HepG2 (cell line): ENCODE results near the gene RSL1D1.

ENCODE experiments used
- ATF7-NPFF ChIP-seq: sonication (generic); formaldehyde crosslinking; IDR thresholded peaks from 2 replicates; pipeline ENCODE4 v1.8.1; 2023; ENCODE audit warnings: mild to moderate bottlenecking, low read depth, missing genetic modification reagents, moderate library complexity
- CTCF ChIP-seq: sonication (generic); formaldehyde crosslinking; IDR thresholded peaks from 2 replicates; pipeline ENCODE4 v1.5.0; 2020; ENCODE audit warnings: mild to moderate bottlenecking, missing genetic modification reagents, moderate library complexity
- MAFK ChIP-seq, 2 experiments: IDR thresholded peaks in 1 of 2; conservative IDR thresholded peaks in 1 of 2; 2 replicates each; pipeline ENCODE4 v1.6.1; 2011; ENCODE audit warnings: improper control_type of control experiment in 2 of 2, low read length in 2 of 2
- REST ChIP-seq, 2 experiments: IDR thresholded peaks; 2 replicates each; pipeline ENCODE4 v1.6.1; 2011 to 2012; ENCODE audit warnings: low read length in 2 of 2, borderline replicate concordance in 1 of 2, low read depth in 1 of 2, mild to moderate bottlenecking in 1 of 2, moderate library complexity in 1 of 2
- ZNF362 ChIP-seq: sonication (generic); formaldehyde crosslinking; IDR thresholded peaks from 2 replicates; pipeline ENCODE4 v1.4.0; 2020; ENCODE audit warnings: missing genetic modification reagents, mild to moderate bottlenecking, borderline replicate concordance
- ZNF879 ChIP-seq: sonication (generic); formaldehyde crosslinking; IDR thresholded peaks from 2 replicates; pipeline ENCODE4 v1.8.1; 2023; ENCODE audit warnings: missing genetic modification reagents
- ZSCAN5A ChIP-seq: sonication (generic); formaldehyde crosslinking; IDR thresholded peaks from 2 replicates; pipeline ENCODE4 v1.8.0; 2022; ENCODE audit warnings: mild to moderate bottlenecking, missing genetic modification reagents, borderline replicate concordance
- TF ChIP-seq, protein P1 (sequence below), 2 experiments: fragments of 450-650 bp in 1 of 2; sonication (generic) in 1 of 2; formaldehyde crosslinking in 1 of 2; IDR thresholded peaks; 2 replicates each; pipeline versions ENCODE4 v1.6.1 to v1.8.0; 2016 to 2022; ENCODE audit warnings: antibody characterized with exemption in 1 of 2, mild to moderate bottlenecking in 1 of 2, missing genetic modification reagents in 1 of 2
- TF ChIP-seq, protein P2 (sequence below): sonication (generic); formaldehyde crosslinking; IDR thresholded peaks from 2 replicates; pipeline ENCODE4 v1.4.0; 2020; ENCODE audit warnings: missing genetic modification reagents
- TF ChIP-seq, protein P3 (sequence below): sonication (generic); formaldehyde crosslinking; IDR thresholded peaks from 2 replicates; pipeline ENCODE4 v1.9.0; 2021; ENCODE audit warnings: missing genetic modification reagents, mild to moderate bottlenecking, borderline replicate concordance

- TF ChIP-seq, protein P1, sequence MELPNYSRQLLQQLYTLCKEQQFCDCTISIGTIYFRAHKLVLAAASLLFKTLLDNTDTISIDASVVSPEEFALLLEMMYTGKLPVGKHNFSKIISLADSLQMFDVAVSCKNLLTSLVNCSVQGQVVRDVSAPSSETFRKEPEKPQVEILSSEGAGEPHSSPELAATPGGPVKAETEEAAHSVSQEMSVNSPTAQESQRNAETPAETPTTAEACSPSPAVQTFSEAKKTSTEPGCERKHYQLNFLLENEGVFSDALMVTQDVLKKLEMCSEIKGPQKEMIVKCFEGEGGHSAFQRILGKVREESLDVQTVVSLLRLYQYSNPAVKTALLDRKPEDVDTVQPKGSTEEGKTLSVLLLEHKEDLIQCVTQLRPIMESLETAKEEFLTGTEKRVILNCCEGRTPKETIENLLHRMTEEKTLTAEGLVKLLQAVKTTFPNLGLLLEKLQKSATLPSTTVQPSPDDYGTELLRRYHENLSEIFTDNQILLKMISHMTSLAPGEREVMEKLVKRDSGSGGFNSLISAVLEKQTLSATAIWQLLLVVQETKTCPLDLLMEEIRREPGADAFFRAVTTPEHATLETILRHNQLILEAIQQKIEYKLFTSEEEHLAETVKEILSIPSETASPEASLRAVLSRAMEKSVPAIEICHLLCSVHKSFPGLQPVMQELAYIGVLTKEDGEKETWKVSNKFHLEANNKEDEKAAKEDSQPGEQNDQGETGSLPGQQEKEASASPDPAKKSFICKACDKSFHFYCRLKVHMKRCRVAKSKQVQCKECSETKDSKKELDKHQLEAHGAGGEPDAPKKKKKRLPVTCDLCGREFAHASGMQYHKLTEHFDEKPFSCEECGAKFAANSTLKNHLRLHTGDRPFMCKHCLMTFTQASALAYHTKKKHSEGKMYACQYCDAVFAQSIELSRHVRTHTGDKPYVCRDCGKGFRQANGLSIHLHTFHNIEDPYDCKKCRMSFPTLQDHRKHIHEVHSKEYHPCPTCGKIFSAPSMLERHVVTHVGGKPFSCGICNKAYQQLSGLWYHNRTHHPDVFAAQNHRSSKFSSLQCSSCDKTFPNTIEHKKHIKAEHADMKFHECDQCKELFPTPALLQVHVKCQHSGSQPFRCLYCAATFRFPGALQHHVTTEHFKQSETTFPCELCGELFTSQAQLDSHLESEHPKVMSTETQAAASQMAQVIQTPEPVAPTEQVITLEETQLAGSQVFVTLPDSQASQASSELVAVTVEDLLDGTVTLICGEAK (IDR thresholded peaks at IDR 0.05): no peak
- TF ChIP-seq, protein P1 (CRISPR knock-in tag; IDR thresholded peaks at IDR 0.05): no peak
- TF ChIP-seq ZSCAN5A: no peak
- no peak for TF ChIP-seq REST (IDR thresholded peaks at IDR 0.05; ENCODE audit: borderline replicate concordance in 1 of 2, low read depth in 1 of 2, low read length in 2 of 2)
- no peak for TF ChIP-seq ZNF879 (CRISPR knock-in tag)
- TF ChIP-seq MAFK (conservative IDR thresholded peaks at IDR 0.05 in 1 of 2, IDR thresholded peaks at IDR 0.05 in 1 of 2; ENCODE audit: low read length in 2 of 2): no peak
- no peak for TF ChIP-seq ATF7-NPFF
- TF ChIP-seq, protein P2, sequence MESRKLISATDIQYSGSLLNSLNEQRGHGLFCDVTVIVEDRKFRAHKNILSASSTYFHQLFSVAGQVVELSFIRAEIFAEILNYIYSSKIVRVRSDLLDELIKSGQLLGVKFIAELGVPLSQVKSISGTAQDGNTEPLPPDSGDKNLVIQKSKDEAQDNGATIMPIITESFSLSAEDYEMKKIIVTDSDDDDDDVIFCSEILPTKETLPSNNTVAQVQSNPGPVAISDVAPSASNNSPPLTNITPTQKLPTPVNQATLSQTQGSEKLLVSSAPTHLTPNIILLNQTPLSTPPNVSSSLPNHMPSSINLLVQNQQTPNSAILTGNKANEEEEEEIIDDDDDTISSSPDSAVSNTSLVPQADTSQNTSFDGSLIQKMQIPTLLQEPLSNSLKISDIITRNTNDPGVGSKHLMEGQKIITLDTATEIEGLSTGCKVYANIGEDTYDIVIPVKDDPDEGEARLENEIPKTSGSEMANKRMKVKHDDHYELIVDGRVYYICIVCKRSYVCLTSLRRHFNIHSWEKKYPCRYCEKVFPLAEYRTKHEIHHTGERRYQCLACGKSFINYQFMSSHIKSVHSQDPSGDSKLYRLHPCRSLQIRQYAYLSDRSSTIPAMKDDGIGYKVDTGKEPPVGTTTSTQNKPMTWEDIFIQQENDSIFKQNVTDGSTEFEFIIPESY (CRISPR knock-in tag): no peak
- no peak for TF ChIP-seq CTCF
- no peak for TF ChIP-seq ZNF362 (CRISPR knock-in tag)
- TF ChIP-seq, protein P3, sequence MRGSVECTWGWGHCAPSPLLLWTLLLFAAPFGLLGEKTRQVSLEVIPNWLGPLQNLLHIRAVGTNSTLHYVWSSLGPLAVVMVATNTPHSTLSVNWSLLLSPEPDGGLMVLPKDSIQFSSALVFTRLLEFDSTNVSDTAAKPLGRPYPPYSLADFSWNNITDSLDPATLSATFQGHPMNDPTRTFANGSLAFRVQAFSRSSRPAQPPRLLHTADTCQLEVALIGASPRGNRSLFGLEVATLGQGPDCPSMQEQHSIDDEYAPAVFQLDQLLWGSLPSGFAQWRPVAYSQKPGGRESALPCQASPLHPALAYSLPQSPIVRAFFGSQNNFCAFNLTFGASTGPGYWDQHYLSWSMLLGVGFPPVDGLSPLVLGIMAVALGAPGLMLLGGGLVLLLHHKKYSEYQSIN: no peak
These were observed 45.8 kb downstream of the RSL1D1 start for GRCh38 chr16:11805556-11805955.
